GM23338 (cell line): ENCODE measurements around the gene VDR.

ENCODE experiments used
- CREB1 ChIP-seq: fragments of 250-450 bp; sonication (Bioruptor Pico); IDR thresholded peaks from 2 replicates; pipeline ENCODE4 v1.5.0; 2020; ENCODE audit warnings: low read depth, mild to moderate bottlenecking, moderate library complexity
- CTCF ChIP-seq, 2 experiments: fragments of 200-600 bp in 1 of 2; sonication (generic) in 1 of 2; conservative IDR thresholded peaks; 2 replicates each; pipeline versions ENCODE4 v1.5.1 to v1.6.1; 2016 to 2017; ENCODE audit warnings: antibody characterized with exemption in 2 of 2, low read depth in 2 of 2, mild to moderate bottlenecking in 2 of 2, moderate library complexity in 1 of 2
- ETS1 ChIP-seq: IDR thresholded peaks from 2 replicates; pipeline ENCODE4 v1.6.1; 2016; ENCODE audit warnings: antibody characterized with exemption
- EZH2 ChIP-seq: fragments of 200-600 bp; sonication (generic); IDR thresholded peaks from one replicate; pipeline ENCODE4 v1.8.0; 2017; ENCODE audit warnings: antibody characterized with exemption, mild to moderate bottlenecking, low read depth; ENCODE audit not compliant: unreplicated experiment
- EZH2phosphoT487 ChIP-seq: fragments of 200-600 bp; sonication (generic); IDR thresholded peaks from one replicate; pipeline ENCODE4 v1.8.1; 2018; ENCODE audit warnings: antibody characterized with exemption; ENCODE audit not compliant: unreplicated experiment
- JUNB ChIP-seq: IDR thresholded peaks from one replicate; pipeline ENCODE4 v1.6.1; 2016; ENCODE audit warnings: antibody characterized with exemption; ENCODE audit not compliant: unreplicated experiment
- NANOG ChIP-seq: IDR thresholded peaks from 2 replicates; pipeline ENCODE4 v1.6.1; 2016; ENCODE audit warnings: antibody characterized with exemption, borderline replicate concordance
- POLR2AphosphoS5 ChIP-seq: IDR thresholded peaks from 2 replicates; pipeline ENCODE4 v1.6.1; 2016; ENCODE audit warnings: antibody characterized with exemption, low read depth
- REST ChIP-seq: IDR thresholded peaks from one replicate; pipeline ENCODE4 v1.6.1; 2018; ENCODE audit warnings: antibody characterized with exemption; ENCODE audit not compliant: unreplicated experiment
- ZNF331 ChIP-seq: fragments of 250-450 bp; sonication (Bioruptor Pico); IDR thresholded peaks from 2 replicates; pipeline ENCODE4 v1.5.0; 2020; ENCODE audit warnings: low read depth, mild to moderate bottlenecking, moderate library complexity

GRCh38 chr12:47832263-47832933 is 72.4 kb downstream of the VDR start:
- TF ChIP-seq EZH2 (no peak), CTCF (conservative IDR thresholded peaks at IDR 0.05; ENCODE audit: low read depth in 2 of 2) (no peak), POLR2AphosphoS5 (no peak), EZH2phosphoT487 (no peak), ZNF331 (no peak), ETS1 (no peak), CREB1 (no peak), REST (no peak), NANOG (no peak), JUNB (no peak)
